ENCODE measurements around the gene PLPP7.

GRCh38 chr9:131257266-131258025 lies 32.1 kb upstream of the PLPP7 start:
- TF ChIP-seq CTCF (IDR thresholded peaks at IDR 0.05), result no peak
- no peak for TF ChIP-seq POLR2A (IDR thresholded peaks at IDR 0.05)
- no peak for TF ChIP-seq EP300 (IDR thresholded peaks at IDR 0.05)
